HepG2 (cell line): ENCODE measurements around the gene PDZD7. TPM values are rescaled to one million over a fixed set of nuclear protein-coding genes. Genes with fewer than 3 reads are reported as not detected.

Experiments used
- BRD4 ChIP-seq: sonication (generic); formaldehyde crosslinking; IDR thresholded peaks from 2 replicates; pipeline ENCODE4 v1.4.0; 2020; ENCODE audit warnings: missing genetic modification reagents
- DRAP1 ChIP-seq: IDR thresholded peaks from 2 replicates; pipeline ENCODE4 v1.6.1; 2016; ENCODE audit warnings: missing genetic modification reagents, missing compliant biosample characterization
- FOXM1 ChIP-seq: sonication (generic); formaldehyde crosslinking; IDR thresholded peaks from 2 replicates; pipeline ENCODE4 v1.5.0; 2020; ENCODE audit warnings: missing genetic modification reagents
- JUN ChIP-seq: sonication (generic); formaldehyde crosslinking; IDR thresholded peaks from 2 replicates; pipeline ENCODE4 v1.4.0; 2020; ENCODE audit warnings: mild to moderate bottlenecking, missing genetic modification reagents
- KLF13 ChIP-seq: sonication (generic); formaldehyde crosslinking; IDR thresholded peaks from 2 replicates; pipeline ENCODE4 v1.4.0; 2020; ENCODE audit warnings: mild to moderate bottlenecking, missing genetic modification reagents
- KLF16 ChIP-seq, 2 experiments: sonication (generic) in 1 of 2; formaldehyde crosslinking in 1 of 2; IDR thresholded peaks; 2 replicates each; pipeline versions ENCODE4 v1.6.1 to v1.8.0; 2016 to 2023; ENCODE audit warnings: missing genetic modification reagents in 2 of 2, missing compliant biosample characterization in 1 of 2
- LCORL ChIP-seq, 2 experiments: fragments of 450-650 bp in 1 of 2; sonication (generic) in 1 of 2; formaldehyde crosslinking in 1 of 2; IDR thresholded peaks; 2 replicates each; pipeline versions ENCODE4 v1.5.0 to v1.6.1; 2017 to 2020; ENCODE audit warnings: antibody characterized with exemption in 1 of 2, missing genetic modification reagents in 1 of 2
- MATR3 ChIP-seq: sonication (generic); formaldehyde crosslinking; IDR thresholded peaks from 2 replicates; pipeline ENCODE4 v1.4.0; 2020; ENCODE audit warnings: missing genetic modification reagents
- MTA3 ChIP-seq: sonication (generic); formaldehyde crosslinking; IDR thresholded peaks from 2 replicates; pipeline ENCODE4 v1.4.0; 2020; ENCODE audit warnings: missing genetic modification reagents
- RNF2 ChIP-seq: fragments of 450-650 bp; conservative IDR thresholded peaks from 2 replicates; pipeline ENCODE4 v1.6.1; 2016; ENCODE audit warnings: low read depth
- SMAD1 ChIP-seq: sonication (generic); formaldehyde crosslinking; IDR thresholded peaks from 2 replicates; pipeline ENCODE4 v1.4.0; 2020; ENCODE audit warnings: missing genetic modification reagents, low read depth, mild to moderate bottlenecking, borderline replicate concordance
- SP1 ChIP-seq, 2 experiments: fragments of 450-650 bp in 1 of 2; sonication (generic) in 1 of 2; formaldehyde crosslinking in 1 of 2; IDR thresholded peaks; 2 replicates each; pipeline versions ENCODE4 v1.4.0 to v1.6.1; 2016 to 2020; ENCODE audit warnings: missing genetic modification reagents in 1 of 2
- SPEN ChIP-seq: sonication (generic); formaldehyde crosslinking; IDR thresholded peaks from 2 replicates; pipeline ENCODE4 v1.5.1; 2020; ENCODE audit warnings: low read depth, mild to moderate bottlenecking, missing genetic modification reagents
- STAG1 ChIP-seq: sonication (generic); formaldehyde crosslinking; IDR thresholded peaks from 2 replicates; pipeline ENCODE4 v1.4.0; 2020; ENCODE audit warnings: missing genetic modification reagents
- TEAD2 ChIP-seq: sonication (generic); formaldehyde crosslinking; IDR thresholded peaks from 2 replicates; pipeline ENCODE4 v1.9.0; 2021; ENCODE audit warnings: missing genetic modification reagents
- ZBTB20 ChIP-seq: sonication (generic); formaldehyde crosslinking; IDR thresholded peaks from 2 replicates; pipeline ENCODE4 v1.8.1; 2023; ENCODE audit warnings: missing genetic modification reagents, low read depth, mild to moderate bottlenecking, borderline replicate concordance
- ZBTB8A ChIP-seq: sonication (generic); formaldehyde crosslinking; IDR thresholded peaks from 2 replicates; pipeline ENCODE4 v1.4.0; 2020; ENCODE audit warnings: mild to moderate bottlenecking, low read depth, missing genetic modification reagents, borderline replicate concordance
- ZFP36 ChIP-seq: fragments of 150-350 bp; IDR thresholded peaks from 2 replicates; pipeline ENCODE4 v1.6.1; 2018; ENCODE audit warnings: borderline replicate concordance, low read length, low read depth; ENCODE audit not compliant: partially characterized antibody
- ZNF230 ChIP-seq: sonication (generic); formaldehyde crosslinking; IDR thresholded peaks from 2 replicates; pipeline ENCODE4 v1.4.0; 2020; ENCODE audit warnings: mild to moderate bottlenecking, missing genetic modification reagents
- ZNF34 ChIP-seq: sonication (generic); formaldehyde crosslinking; IDR thresholded peaks from 2 replicates; pipeline ENCODE4 v1.4.0; 2020; ENCODE audit warnings: mild to moderate bottlenecking, missing genetic modification reagents, borderline replicate concordance
- ZNF367 ChIP-seq: sonication (generic); formaldehyde crosslinking; IDR thresholded peaks from 2 replicates; pipeline ENCODE4 v1.4.0; 2020; ENCODE audit warnings: missing genetic modification reagents, borderline replicate concordance
- ZNF598 ChIP-seq: sonication (generic); formaldehyde crosslinking; IDR thresholded peaks from 2 replicates; pipeline ENCODE4 v1.5.1; 2020; ENCODE audit warnings: mild to moderate bottlenecking, missing genetic modification reagents, borderline replicate concordance
- ZNF614 ChIP-seq: IDR thresholded peaks from 2 replicates; pipeline ENCODE4 v1.6.1; 2018; ENCODE audit warnings: missing biosample characterization, missing genetic modification reagents, inconsistent platforms, borderline replicate concordance
- ZNF7 ChIP-seq: IDR thresholded peaks from 2 replicates; pipeline ENCODE4 v1.6.1; 2016; ENCODE audit warnings: missing biosample characterization, missing genetic modification reagents
- ZNF788 ChIP-seq: sonication (generic); formaldehyde crosslinking; IDR thresholded peaks from 2 replicates; pipeline ENCODE4 v1.5.0; 2020; ENCODE audit warnings: mild to moderate bottlenecking, missing genetic modification reagents, borderline replicate concordance
- polyA plus RNA-seq, 8 experiments: library from polyadenylated mRNA; depleted of rRNA in 3 of 8; stranded (reverse) in 7 of 8; unstranded in 1 of 8; fragments of >200 nt; fragmentation: Illumina TruSeq in 4 of 8; extraction: Trizol in 4 of 8; gene quantifications; 2 replicates each; pipeline versions ENCODE4 v1.2.1 to v1.2.3, GENCODE V29; 2011 to 2016; ENCODE audit warnings: low read depth in 4 of 8, missing spikeins in 1 of 8, mixed read lengths in 1 of 8; ENCODE audit not compliant: insufficient read depth in 1 of 8
- total RNA-seq, 5 experiments: library from RNA; depleted of rRNA; stranded (reverse); fragments of >200 nt; fragmentation: Illumina TruSeq; extraction: Trizol; gene quantifications; 2 replicates each; pipeline ENCODE4 v1.2.3, GENCODE V29; 2016; ENCODE audit warnings: low read depth in 1 of 5
- TF ChIP-seq, protein P1 (sequence below): sonication (generic); formaldehyde crosslinking; IDR thresholded peaks from 2 replicates; pipeline ENCODE4 v1.4.0; 2020; ENCODE audit warnings: mild to moderate bottlenecking, missing genetic modification reagents

PDZD7 gene
- total and polyA plus RNA-seq, 2 of the 13 experiments (the other 11 are each of a cell fraction or from before 2014, with no cell fraction given): 0.58 to 0.73 TPM

DNA sequence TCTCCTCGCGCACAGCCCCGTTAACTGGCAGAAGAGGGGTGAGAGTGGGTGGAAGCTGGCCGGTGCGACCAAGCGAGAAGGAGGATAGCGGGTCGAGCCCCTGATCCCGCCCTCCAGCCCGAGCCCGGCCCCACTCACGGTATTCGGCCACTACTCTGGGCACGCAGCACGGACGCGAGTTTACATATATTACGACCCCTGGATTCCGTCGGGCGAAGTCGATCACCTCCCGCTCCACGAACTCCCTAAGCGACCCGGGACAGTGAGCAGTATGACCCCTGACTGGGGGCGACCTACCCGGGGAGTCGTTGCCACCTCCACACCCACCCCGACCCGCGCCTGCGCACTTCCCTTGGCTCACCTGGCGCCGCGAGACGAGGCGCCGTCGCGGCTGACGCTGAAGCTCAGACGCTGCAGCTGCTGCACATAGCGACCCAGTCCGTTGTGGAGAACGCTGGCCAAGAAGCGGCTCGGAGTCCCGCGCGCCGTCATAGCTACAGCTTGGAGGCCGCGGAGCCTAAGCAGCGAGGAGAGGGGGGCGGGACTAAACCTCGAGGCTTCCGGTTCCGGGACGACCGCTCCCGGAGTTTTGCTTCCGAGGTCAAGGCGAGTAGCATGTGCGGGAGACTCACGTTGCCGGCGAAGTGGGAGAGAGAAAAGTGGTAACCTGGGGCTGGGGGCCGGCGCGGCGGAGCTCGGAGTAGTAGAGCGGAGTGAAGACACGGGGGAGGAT, 43.8 kb downstream of the PDZD7 start, which contains the start of the genes MRPL43 and TWNK (continued):
- TF ChIP-seq MATR3 (CRISPR knock-in tag) (no peak), DRAP1 (CRISPR knock-in tag) (peak; percentile 67; the same call in 1 of the 2 replicates), ZFP36 (no peak), STAG1 (CRISPR knock-in tag) (0 out of 2 replicates have a peak, but pooled peaks have one; percentile 3), ZNF788 (0 out of 2 replicates have a peak, but pooled peaks have one; percentile 39), ZNF7 (CRISPR knock-in tag) (no peak), JUN (peak; percentile 45; the same call in 1 of the 2 replicates), KLF16 (CRISPR knock-in tag; IDR thresholded peaks at IDR 0.05) (peak in 1 of 2 experiments; percentile 66; a peak in 1 of 4 replicates), FOXM1 (CRISPR knock-in tag) (no peak), SMAD1 (CRISPR knock-in tag) (no peak; the same call in 1 of the 2 replicates), SP1 (IDR thresholded peaks at IDR 0.05) (no peak), SP1 (CRISPR knock-in tag; IDR thresholded peaks at IDR 0.05) (peak; percentile 57; the same call in 1 of the 2 replicates), ZNF598 (CRISPR knock-in tag) (peak; percentile 2; the same call in 1 of the 2 replicates), ZBTB20 (CRISPR knock-in tag) (peak; percentile 75; the same call in 1 of the 2 replicates), SPEN (CRISPR knock-in tag) (peak; percentile 69), ZNF367 (CRISPR knock-in tag) (no peak), BRD4 (CRISPR knock-in tag) (peak; percentile 51; the same call in 1 of the 2 replicates), ZNF34 (CRISPR knock-in tag) (no peak), LCORL (IDR thresholded peaks at IDR 0.05) (no peak), LCORL (CRISPR knock-in tag; IDR thresholded peaks at IDR 0.05) (0 out of 2 replicates have a peak, but pooled peaks have one; percentile 18), ZNF614 (CRISPR knock-in tag) (peak; percentile 63; the same call in 1 of the 2 replicates), KLF13 (CRISPR knock-in tag) (0 out of 2 replicates have a peak, but pooled peaks have one; percentile 53), ZNF230 (CRISPR knock-in tag) (peak; percentile 63), RNF2 (peak; percentile 85), TEAD2 (CRISPR knock-in tag) (no peak), MTA3 (CRISPR knock-in tag) (no peak), ZBTB8A (CRISPR knock-in tag) (no peak)
- TF ChIP-seq, protein P1, sequence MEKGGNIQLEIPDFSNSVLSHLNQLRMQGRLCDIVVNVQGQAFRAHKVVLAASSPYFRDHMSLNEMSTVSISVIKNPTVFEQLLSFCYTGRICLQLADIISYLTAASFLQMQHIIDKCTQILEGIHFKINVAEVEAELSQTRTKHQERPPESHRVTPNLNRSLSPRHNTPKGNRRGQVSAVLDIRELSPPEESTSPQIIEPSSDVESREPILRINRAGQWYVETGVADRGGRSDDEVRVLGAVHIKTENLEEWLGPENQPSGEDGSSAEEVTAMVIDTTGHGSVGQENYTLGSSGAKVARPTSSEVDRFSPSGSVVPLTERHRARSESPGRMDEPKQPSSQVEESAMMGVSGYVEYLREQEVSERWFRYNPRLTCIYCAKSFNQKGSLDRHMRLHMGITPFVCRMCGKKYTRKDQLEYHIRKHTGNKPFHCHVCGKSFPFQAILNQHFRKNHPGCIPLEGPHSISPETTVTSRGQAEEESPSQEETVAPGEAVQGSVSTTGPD (CRISPR knock-in tag): no peak
